Fibroblast of the conjunctiva (primary cell): ENCODE measurements around the gene FHIT.

Experiments used
- DNase-seq: peaks from one replicate; pipeline ENCODE4 v3.0.0-alpha.2; 2010; ENCODE audit warnings: low read depth

FHIT gene

GRCh38 chr3:60047426-60048200 is 1203.6 kb downstream of the FHIT start:
- no peak for DNase-seq

- DNase-seq, result no peak
These were observed 1205.0 kb downstream of the FHIT start for GRCh38 chr3:60046210-60046609.

- DNase-seq, result no peak
These were observed 1205.6 kb downstream of the FHIT start for GRCh38 chr3:60045686-60046085.

- no peak for DNase-seq
These were observed 1214.4 kb downstream of the FHIT start for GRCh38 chr3:60036803-60037202.

- no peak for DNase-seq
These were observed 1217.3 kb downstream of the FHIT start for GRCh38 chr3:60033901-60034453.

- DNase-seq, result no peak
These were observed 1220.3 kb downstream of the FHIT start for GRCh38 chr3:60030982-60031381.

GRCh38 chr3:60028233-60028632 is 1223.0 kb downstream of the FHIT start:
- DNase-seq, result no peak

- DNase-seq, result no peak
These were observed 1223.9 kb downstream of the FHIT start for GRCh38 chr3:60027335-60027734.

GRCh38 chr3:60025096-60026050 is 1225.9 kb downstream of the FHIT start:
- DNase-seq, result no peak

- DNase-seq, result no peak
These were observed 1226.9 kb downstream of the FHIT start for GRCh38 chr3:60024400-60024799.

GRCh38 chr3:60023189-60023588 is 1228.1 kb downstream of the FHIT start:
- no peak for DNase-seq

GRCh38 chr3:60017631-60018030 is 1233.6 kb downstream of the FHIT start:
- DNase-seq, result no peak

GRCh38 chr3:60015032-60015705 is 1236.1 kb downstream of the FHIT start:
- no peak for DNase-seq

GRCh38 chr3:60013241-60013640 is 1238.0 kb downstream of the FHIT start:
- DNase-seq, result no peak

- no peak for DNase-seq
These were observed 1240.0 kb downstream of the FHIT start for GRCh38 chr3:60011218-60011617.

- no peak for DNase-seq
These were observed 1240.5 kb downstream of the FHIT start for GRCh38 chr3:60010781-60011180.

GRCh38 chr3:60009931-60010478 is 1241.2 kb downstream of the FHIT start:
- no peak for DNase-seq

- DNase-seq, result no peak
These were observed 1249.9 kb downstream of the FHIT start for GRCh38 chr3:60001369-60001768.

- no peak for DNase-seq
These were observed 1250.7 kb downstream of the FHIT start for GRCh38 chr3:60000311-60001105.

GRCh38 chr3:59998058-59998457 is 1253.2 kb downstream of the FHIT start:
- DNase-seq, result no peak

GRCh38 chr3:59997583-59997982 is 1253.7 kb downstream of the FHIT start:
- DNase-seq, result no peak
